ENCODE measurements around the gene RAE1. TPM values are rescaled to one million over a fixed set of nuclear protein-coding genes. Genes with fewer than 3 reads are reported as not detected.

The RAE1 gene
- total and polyA plus RNA-seq, 2 experiments from 2014 or later = 35.4 to 43.3 TPM

DNA sequence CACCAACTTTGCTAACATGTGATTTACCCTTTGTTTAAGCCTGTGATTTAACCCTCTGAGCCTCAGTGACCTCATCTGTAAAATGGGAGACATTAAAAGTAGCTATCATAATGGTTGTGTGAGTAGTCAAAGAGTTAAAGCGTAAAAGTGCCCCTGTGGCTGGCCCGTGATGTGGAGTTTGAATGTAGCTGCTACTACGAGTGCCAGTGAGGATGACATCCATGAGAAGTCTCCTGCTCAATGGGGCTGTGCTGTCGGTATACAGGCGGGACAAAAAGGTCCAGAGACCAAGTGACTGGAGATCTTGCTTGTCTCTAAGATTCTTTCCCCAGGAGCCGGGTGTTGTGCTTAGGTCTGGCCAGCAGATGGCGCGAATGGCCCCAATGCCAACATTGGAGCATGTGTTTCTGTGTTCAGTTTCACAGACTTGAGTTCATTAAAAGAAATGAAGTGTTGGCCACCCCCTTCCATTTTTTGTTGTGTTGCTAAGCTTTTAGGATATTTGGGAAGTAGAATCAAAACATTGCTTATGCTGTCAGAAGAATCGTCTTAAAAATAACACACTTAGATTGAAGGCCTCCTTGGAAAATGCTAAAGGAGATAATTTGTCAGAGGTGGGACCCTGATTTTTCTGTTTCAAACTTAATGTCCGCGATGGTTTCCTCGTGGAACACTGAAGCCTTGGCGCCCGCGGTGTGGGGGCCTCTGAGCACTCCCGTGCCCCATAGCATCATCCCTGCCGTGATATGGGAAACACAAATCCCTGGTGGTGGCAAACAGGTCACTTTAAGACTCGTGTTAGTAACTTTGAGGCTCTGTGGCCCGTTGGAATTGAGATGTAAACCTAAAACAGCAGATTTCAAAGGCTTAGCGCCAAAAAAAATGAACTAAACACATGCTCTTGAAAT lies 30.8 kb downstream of the RAE1 start:
- H3K4me3 Mint-ChIP-seq = no peak overlapping the region
- Histone ChIP-seq H3K27ac (ENCODE audit: low read depth) (no peak overlapping the region), H3K27me3 (ENCODE audit: insufficient read depth) (no peaks in the 10 kb centered on the region), H3K4me2 (no peak overlapping the region), H3K36me3 (ENCODE audit: insufficient read depth) (0 out of 2 replicates have a peak, but pooled peaks cover 7% of the 10 kb centered on the region), H2AFZ (no peak overlapping the region), H3K79me2 (replicated peaks; ENCODE audit: insufficient read depth) (no peaks in the 10 kb centered on the region), H3K4me3 (no peak overlapping the region), H4K20me1 (replicated peaks; ENCODE audit: insufficient read depth) (peaks cover 10% of the 10 kb centered on the region), H3K4me1 (ENCODE audit: insufficient read depth) (no peaks in the 10 kb centered on the region), H3F3A (replicated peaks; ENCODE audit: low read depth) (no peaks in the 10 kb centered on the region), H3K9me2 (ENCODE audit: insufficient read depth) (no peaks in the 10 kb centered on the region)
- peak; percentile 76 for ATAC-seq
- DNase-seq (ENCODE audit: low spot score) = peak; percentile 83
- H3K9me3 Mint-ChIP-seq = no peaks in the 10 kb centered on the region
- no peak overlapping the region; the same call in 1 of the 2 replicates for H3K27ac Mint-ChIP-seq
- H3K36me3 Mint-ChIP-seq (ENCODE audit: low read depth) = peaks cover 34% of the 10 kb centered on the region
- H3K4me1 Mint-ChIP-seq = peaks cover 3% of the 10 kb centered on the region
- TF ChIP-seq CTCF (conservative IDR thresholded peaks at IDR 0.05; ENCODE audit: low read depth in 2 of 2) = peak; percentile 84 to 95
- TF ChIP-seq JUNB (IDR thresholded peaks at IDR 0.05; ENCODE audit: unreplicated experiment) = no peak
- TF ChIP-seq STAT1 (IDR thresholded peaks at IDR 0.05; ENCODE audit: unreplicated experiment) = no peak
- H3K27me3 Mint-ChIP-seq (ENCODE audit: insufficient read depth, low read depth, poor library complexity) = peaks cover 9% of the 10 kb centered on the region

DNA sequence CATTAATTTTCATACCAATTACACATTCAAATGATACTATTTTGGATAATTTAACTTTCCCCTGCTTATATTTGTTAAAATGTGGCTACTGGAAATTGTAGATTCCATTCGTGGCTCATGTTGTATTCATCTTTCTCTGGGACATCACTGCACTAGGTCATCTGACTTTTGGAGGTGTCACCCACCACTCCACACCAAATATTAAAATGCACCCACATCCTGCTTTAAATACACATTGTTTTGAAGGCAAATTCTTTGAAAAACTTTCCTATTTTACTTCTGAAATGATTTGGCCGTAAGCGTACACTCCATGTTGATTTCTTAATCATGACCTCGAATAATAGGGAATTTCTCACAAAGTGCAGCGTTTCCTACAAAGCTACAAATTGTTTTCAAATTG lies 31.5 kb downstream of the RAE1 start:
- Histone ChIP-seq H3K4me3 (no peak overlapping the region), H3K79me2 (replicated peaks; ENCODE audit: insufficient read depth) (no peaks in the 10 kb centered on the region), H3K27me3 (ENCODE audit: insufficient read depth) (no peaks in the 10 kb centered on the region), H3K36me3 (ENCODE audit: insufficient read depth) (0 out of 2 replicates have a peak, but pooled peaks cover 3% of the 10 kb centered on the region), H3K4me1 (ENCODE audit: insufficient read depth) (no peaks in the 10 kb centered on the region), H4K20me1 (replicated peaks; ENCODE audit: insufficient read depth) (peaks cover 8% of the 10 kb centered on the region), H2AFZ (no peak overlapping the region), H3K9me2 (ENCODE audit: insufficient read depth) (no peaks in the 10 kb centered on the region), H3K4me2 (no peak overlapping the region), H3K27ac (ENCODE audit: low read depth) (no peak overlapping the region), H3F3A (replicated peaks; ENCODE audit: low read depth) (no peaks in the 10 kb centered on the region)
- Mint-ChIP-seq H3K27me3 (ENCODE audit: insufficient read depth, low read depth, poor library complexity) (peaks cover 5% of the 10 kb centered on the region), H3K4me3 (no peak overlapping the region), H3K4me1 (peaks cover 3% of the 10 kb centered on the region), H3K9me3 (no peaks in the 10 kb centered on the region), H3K36me3 (ENCODE audit: low read depth) (peaks cover 27% of the 10 kb centered on the region), H3K27ac (no peak overlapping the region)
- ATAC-seq (no peak), DNase-seq (ENCODE audit: low spot score) (no peak)
- TF ChIP-seq NANOG (IDR thresholded peaks at IDR 0.05; ENCODE audit: borderline replicate concordance) = no peak
- no peak for TF ChIP-seq CREB1 (CRISPR knock-in tag; IDR thresholded peaks at IDR 0.05; ENCODE audit: low read depth)
- TF ChIP-seq ZNF114 (CRISPR knock-in tag; IDR thresholded peaks at IDR 0.05) = no peak
